ENCODE measurements around the gene MYO1D. TPM values are rescaled to one million over a fixed set of nuclear protein-coding genes. Genes with fewer than 3 reads are reported as not detected.

MYO1D gene
- polyA plus RNA-seq, 4 donors, result 25.5 to 33.1 (median 27.6) TPM

DNA sequence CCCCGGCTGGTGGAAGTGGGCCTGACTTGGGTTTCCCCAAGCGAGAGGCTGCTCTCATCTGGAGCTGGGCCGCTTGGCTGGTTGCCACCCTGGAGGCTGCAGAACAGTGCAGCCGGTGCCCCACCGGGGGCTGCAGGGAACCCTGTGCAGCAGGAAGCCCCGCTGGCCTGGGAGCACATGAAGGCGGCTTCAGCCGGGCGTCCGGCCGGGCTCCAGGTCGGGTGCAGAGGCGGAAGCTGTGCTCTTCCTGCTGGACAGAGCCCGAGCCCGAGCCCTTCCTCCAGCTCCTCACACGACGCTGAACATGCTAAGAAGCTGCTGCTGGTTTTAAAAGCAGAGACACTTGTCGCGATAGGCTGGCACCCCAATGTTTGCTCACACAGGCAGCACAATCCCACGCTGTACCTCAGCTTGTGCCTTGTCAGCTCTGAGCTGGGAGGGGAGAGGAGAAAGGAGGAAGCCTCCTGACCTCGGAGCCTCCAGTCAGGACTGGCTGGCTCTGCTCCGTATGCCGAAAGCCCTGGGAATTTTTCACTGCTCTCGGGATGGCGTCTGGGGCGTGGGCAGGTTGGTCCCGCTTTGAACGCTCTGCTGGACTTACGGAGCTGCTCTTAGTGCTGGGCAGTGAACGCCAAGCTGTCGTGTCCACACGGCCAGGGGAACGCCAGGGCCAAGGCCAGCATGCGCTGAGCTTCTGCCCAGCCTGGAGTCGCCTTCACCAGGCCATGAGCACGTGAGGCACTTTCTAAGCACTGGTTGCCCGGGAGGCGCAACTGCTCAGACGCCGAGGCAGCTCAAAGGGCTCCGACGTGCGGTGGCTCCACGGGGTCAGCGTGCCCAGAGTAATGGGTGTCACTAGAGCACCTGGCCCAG, 381.3 kb downstream of the MYO1D start:
- no peak for DNase-seq (ENCODE audit: low read depth in 4 of 4, low spot score in 2 of 4)

- DNase-seq (ENCODE audit: low read depth in 4 of 4, low spot score in 2 of 4), result no peak
Measured at GRCh38 chr17:32494621-32495358, 382.1 kb downstream of the MYO1D start.

DNA sequence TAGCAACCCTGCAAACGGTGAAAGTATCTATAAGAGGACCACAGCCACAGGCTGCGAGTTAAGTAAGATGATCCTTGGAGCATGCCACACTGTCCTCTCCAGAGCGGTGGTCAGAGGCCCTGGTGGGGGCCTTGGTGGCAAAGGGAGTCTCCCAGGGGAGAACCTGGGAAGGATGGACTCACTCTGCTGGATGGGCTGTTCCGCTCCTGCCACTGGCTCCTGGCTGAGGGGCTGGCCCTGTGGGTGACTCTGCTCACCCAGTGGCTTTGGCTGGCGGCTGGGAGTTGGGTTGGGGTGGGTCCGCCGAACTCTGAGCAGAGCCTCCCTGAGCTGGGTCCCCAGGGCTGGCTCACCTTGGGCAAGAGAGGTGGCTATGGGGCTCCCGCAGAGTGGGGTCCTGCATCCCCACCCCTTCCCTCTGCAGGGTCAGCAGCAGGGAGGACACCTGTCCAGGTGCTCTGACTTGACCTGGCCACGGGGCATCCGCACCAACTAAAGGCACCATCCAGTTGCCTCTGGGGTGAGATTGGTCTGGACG, 382.9 kb downstream of the MYO1D start:
- DNase-seq (ENCODE audit: low read depth in 4 of 4, low spot score in 2 of 4), result no peak

DNA sequence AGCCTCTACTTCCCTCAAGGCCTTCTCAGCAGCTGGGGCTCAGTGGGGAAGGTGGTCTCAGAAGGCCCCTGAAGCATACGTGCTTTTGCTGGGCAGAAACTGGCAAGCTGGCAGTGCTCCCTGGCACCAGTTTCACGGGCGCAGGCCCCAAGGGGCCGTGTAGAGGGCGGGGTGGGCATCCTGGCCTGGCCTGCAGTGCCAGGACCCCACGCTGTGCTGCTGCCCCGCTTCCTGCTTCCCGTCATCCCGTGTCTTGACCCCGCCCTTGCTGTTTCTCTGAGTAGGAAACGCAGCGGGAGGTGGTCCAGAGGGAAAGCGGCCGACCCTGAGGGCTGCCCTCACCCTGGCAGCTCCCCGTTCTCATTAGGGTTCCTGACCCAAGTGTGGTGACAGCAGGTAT, 383.4 kb downstream of the MYO1D start:
- no peak for DNase-seq (ENCODE audit: low read depth in 4 of 4, low spot score in 2 of 4)

GRCh38 chr17:32492648-32493289, 384.2 kb downstream of the MYO1D start:
- no peak for DNase-seq (ENCODE audit: low read depth in 4 of 4, low spot score in 2 of 4)

- DNase-seq (ENCODE audit: low read depth in 4 of 4, low spot score in 2 of 4), result no peak
Measured at GRCh38 chr17:32492264-32492589, 384.7 kb downstream of the MYO1D start.

GRCh38 chr17:32491371-32492263, 385.3 kb downstream of the MYO1D start:
- DNase-seq (ENCODE audit: low read depth in 4 of 4, low spot score in 2 of 4), result no peak

GRCh38 chr17:32490101-32490482, 386.8 kb downstream of the MYO1D start:
- no peak for DNase-seq (ENCODE audit: low read depth in 4 of 4, low spot score in 2 of 4)

GRCh38 chr17:32489320-32490100, 387.4 kb downstream of the MYO1D start:
- DNase-seq (ENCODE audit: low read depth in 4 of 4, low spot score in 2 of 4), result no peak

GRCh38 chr17:32488604-32489180, 388.2 kb downstream of the MYO1D start:
- DNase-seq (ENCODE audit: low read depth in 4 of 4, low spot score in 2 of 4), result no peak

GRCh38 chr17:32488177-32488542, 388.8 kb downstream of the MYO1D start:
- no peak for DNase-seq (ENCODE audit: low read depth in 4 of 4, low spot score in 2 of 4)

- no peak for DNase-seq (ENCODE audit: low read depth in 4 of 4, low spot score in 2 of 4)
Measured at GRCh38 chr17:32487473-32488176, 389.3 kb downstream of the MYO1D start.

GRCh38 chr17:32486701-32487472, 390.0 kb downstream of the MYO1D start, which contains the start of gene CDK5R1:
Gene CDK5R1 (plus strand): TSS chr17:32486993. CDS start chr17:32487621, 628 bp downstream.
- no peak for DNase-seq (ENCODE audit: low read depth in 4 of 4, low spot score in 2 of 4)

DNA sequence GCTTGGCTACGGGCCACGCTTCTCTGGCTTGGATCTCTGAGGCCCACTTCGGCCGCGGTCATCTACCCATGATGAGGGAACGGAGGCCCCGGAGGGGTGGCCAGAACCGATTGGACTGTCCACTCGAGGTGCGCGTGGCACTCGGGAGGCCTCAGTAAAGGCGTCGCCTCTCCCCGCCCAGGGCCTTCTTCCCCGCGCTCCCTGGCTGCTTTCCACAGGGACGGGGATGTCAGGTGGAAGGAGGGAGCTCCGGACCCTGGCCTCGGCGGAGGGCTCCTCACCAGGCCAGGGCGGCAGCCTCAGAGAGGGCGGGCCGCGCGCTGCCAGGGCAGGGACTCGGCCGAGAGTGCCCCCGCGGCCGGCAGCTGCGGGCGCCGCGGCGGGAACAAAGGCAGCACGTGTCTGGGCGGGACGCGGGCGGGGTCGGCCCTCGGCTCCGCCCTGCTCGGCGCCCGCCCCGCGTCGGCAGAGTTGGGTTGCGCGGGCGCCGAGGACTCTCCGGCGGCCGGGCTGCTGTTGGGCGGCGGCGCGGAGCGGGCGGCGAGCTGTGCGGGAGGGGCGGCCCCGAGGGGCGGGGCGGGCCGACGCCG, 390.7 kb downstream of the MYO1D start:
- peak in 1 of 4 donors; percentile 65 for DNase-seq (ENCODE audit: low read depth in 4 of 4, low spot score in 2 of 4)

DNA sequence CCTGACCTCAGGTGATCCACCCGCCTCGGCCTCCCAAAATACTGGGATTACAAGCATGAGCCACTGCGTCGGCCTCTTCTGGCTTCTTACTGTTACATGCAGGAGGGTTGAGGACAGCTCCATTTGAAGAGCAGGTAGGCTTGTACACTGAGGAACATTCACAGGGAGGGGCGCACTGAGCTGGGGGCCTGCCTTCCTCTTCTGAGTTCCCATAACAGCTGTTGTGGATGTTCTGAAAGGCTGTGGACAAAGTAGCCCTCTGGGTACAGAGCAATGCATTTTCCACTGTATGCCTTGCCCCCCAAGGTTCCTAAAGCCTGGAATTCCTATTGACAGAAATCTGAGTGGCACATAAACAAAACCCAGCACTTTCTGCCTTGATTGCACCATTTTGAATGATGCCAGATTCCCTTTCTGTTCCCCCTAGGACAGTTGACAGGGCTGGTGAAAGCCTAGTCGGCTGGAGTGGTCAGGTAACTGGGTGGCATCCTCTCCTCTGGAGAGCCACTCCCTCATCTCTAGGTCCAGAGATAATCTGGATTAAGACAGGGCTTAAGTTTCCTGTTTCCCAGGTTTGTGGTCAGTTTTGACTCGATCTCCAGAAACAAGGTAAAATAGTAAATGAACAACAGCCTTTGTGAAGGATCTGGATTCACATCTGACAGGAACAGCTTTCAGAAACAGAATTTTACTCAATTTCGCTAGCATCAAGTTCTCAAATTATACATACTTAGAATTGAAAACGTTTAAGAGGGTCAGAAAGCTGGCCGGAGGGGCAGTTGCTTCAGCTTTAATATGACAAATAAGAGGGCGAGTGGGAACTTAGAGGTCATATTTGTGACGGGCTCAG, 391.4 kb downstream of the MYO1D start:
- no peak for DNase-seq (ENCODE audit: low read depth in 4 of 4, low spot score in 2 of 4)

DNA sequence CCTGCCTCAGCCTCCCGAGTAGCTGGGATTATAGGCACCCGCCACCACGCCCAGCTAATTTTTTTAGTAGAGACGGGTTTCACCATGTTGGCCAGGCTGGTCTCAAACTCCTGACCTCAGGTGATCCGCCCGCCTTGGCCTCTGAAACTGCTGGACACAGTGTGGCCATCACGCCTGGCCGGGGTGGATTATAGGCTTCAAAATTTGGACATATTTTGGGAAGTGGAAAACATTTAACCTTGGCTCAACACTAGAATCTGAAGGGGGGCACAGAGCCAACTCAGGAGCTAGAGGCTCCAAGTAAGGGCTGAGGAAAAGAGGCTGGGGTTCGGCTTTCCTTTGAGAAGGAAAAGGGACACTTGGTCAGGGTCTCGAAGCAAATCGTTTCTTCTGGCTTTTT, 392.3 kb downstream of the MYO1D start:
- DNase-seq (ENCODE audit: low read depth in 4 of 4, low spot score in 2 of 4), result no peak

All from left renal cortex interstitium (tissue), 4 donors.